CD14-positive monocyte (primary cell): ENCODE results near the gene ST3GAL5. TPM values are rescaled to one million over a fixed set of nuclear protein-coding genes. Genes with fewer than 3 reads are reported as not detected.

Experiments used
- DNase-seq, 3 donors: peaks; one replicate each; pipeline ENCODE4 v3.0.0-alpha.2; 2011 to 2022
- H2AFZ ChIP-seq: 2 replicates; pipeline ENCODE4 v1.6.0; 2012; ENCODE audit warnings: mild to moderate bottlenecking, low read depth, low read length, inconsistent platforms; ENCODE audit not compliant: insufficient read depth, poor library complexity, severe bottlenecking
- H3K27ac ChIP-seq, 2 donors: 1 replicate in 1 of 2; 2 replicates in 1 of 2; pipeline ENCODE4 v1.5.1; 2012 to 2013; ENCODE audit warnings: low read length in 2 of 2, control low read depth in 1 of 2, inconsistent platforms in 1 of 2, low read depth in 1 of 2, mild to moderate bottlenecking in 1 of 2
- H3K27me3 ChIP-seq, 2 donors: one replicate each; pipeline versions ENCODE4 v1.6.0 to v1.6.1; 2011 to 2013; ENCODE audit warnings: low read length in 2 of 2; ENCODE audit not compliant: control insufficient read depth in 2 of 2, insufficient read depth in 2 of 2
- H3K36me3 ChIP-seq, 2 donors: replicated peaks in 1 of 2; 1 replicate in 1 of 2; 2 replicates in 1 of 2; pipeline versions ENCODE4 v1.5.1 to v1.6.1; 2012 to 2013; ENCODE audit warnings: low read length in 2 of 2, control low read depth in 1 of 2, inconsistent platforms in 1 of 2, mild to moderate bottlenecking in 1 of 2; ENCODE audit not compliant: insufficient read depth in 2 of 2, control insufficient read depth in 1 of 2
- H3K4me1 ChIP-seq, 2 donors: 1 replicate in 1 of 2; 2 replicates in 1 of 2; pipeline versions ENCODE4 v1.5.1 to v1.6.1; 2012 to 2013; ENCODE audit warnings: low read length in 2 of 2, control low read depth in 1 of 2, inconsistent platforms in 1 of 2, mild to moderate bottlenecking in 1 of 2, moderate library complexity in 1 of 2; ENCODE audit not compliant: insufficient read depth in 2 of 2, control insufficient read depth in 1 of 2
- H3K4me2 ChIP-seq: replicated peaks from 2 replicates; pipeline ENCODE3; 2012; ENCODE audit warnings: low read length, moderate library complexity, mild to moderate bottlenecking; ENCODE audit not compliant: poor library complexity, severe bottlenecking; ENCODE audit errors: extremely low read depth
- H3K4me3 ChIP-seq, 3 experiments: fragments of 200-600 bp in 1 of 3; sonication (generic) in 1 of 3; replicated peaks in 1 of 3; 1 replicate in 2 of 3; 2 replicates in 1 of 3; pipeline ENCODE4 v1.5.1; 2011 to 2013; ENCODE audit warnings: low read length in 3 of 3, mild to moderate bottlenecking in 3 of 3, control low read depth in 2 of 3, low read depth in 2 of 3, inconsistent platforms in 1 of 3, moderate library complexity in 1 of 3
- H3K79me2 ChIP-seq: 2 replicates; pipeline ENCODE4 v1.6.0; 2012; ENCODE audit warnings: mild to moderate bottlenecking, control low read depth, inconsistent platforms, low read length, moderate library complexity; ENCODE audit not compliant: insufficient read depth
- H3K9ac ChIP-seq: 2 replicates; pipeline ENCODE4 v1.6.0; 2017; ENCODE audit warnings: low read length, mild to moderate bottlenecking; ENCODE audit not compliant: insufficient read depth, poor library complexity, severe bottlenecking
- H3K9me3 ChIP-seq, 2 donors: replicated peaks in 1 of 2; 1 replicate in 1 of 2; 2 replicates in 1 of 2; pipeline versions ENCODE4 v1.5.1 to v1.6.1; 2012 to 2013; ENCODE audit warnings: low read length in 2 of 2, control low read depth in 1 of 2; ENCODE audit not compliant: control insufficient read depth in 1 of 2, insufficient read depth in 1 of 2
- H4K20me1 ChIP-seq: 2 replicates; pipeline ENCODE4 v1.6.0; 2012; ENCODE audit warnings: mild to moderate bottlenecking, low read length, control low read depth, moderate library complexity; ENCODE audit not compliant: insufficient read depth
- H3K27ac Mint-ChIP-seq, 7 donors: one replicate each; pipeline ENCODE4 v1.8.0; 2020; ENCODE audit warnings: mild to moderate bottlenecking in 7 of 7, mixed read lengths in 7 of 7, moderate library complexity in 6 of 7, inconsistent platforms in 2 of 7
- H3K27me3 Mint-ChIP-seq, 3 donors: one replicate each; pipeline ENCODE4 v1.8.0; 2021 to 2022; ENCODE audit warnings: low read depth in 3 of 3, mild to moderate bottlenecking in 3 of 3, mixed read lengths in 3 of 3, moderate library complexity in 3 of 3, inconsistent platforms in 1 of 3
- H3K36me3 Mint-ChIP-seq, 2 donors: one replicate each; pipeline ENCODE4 v1.8.0; 2020; ENCODE audit warnings: mixed read lengths in 2 of 2, inconsistent platforms in 1 of 2, mild to moderate bottlenecking in 1 of 2
- H3K4me1 Mint-ChIP-seq: one replicate; pipeline ENCODE4 v1.8.0; 2020; ENCODE audit warnings: mild to moderate bottlenecking, mixed read lengths
- H3K4me3 Mint-ChIP-seq, 2 donors: one replicate each; pipeline ENCODE4 v1.8.0; 2020; ENCODE audit warnings: mild to moderate bottlenecking in 2 of 2, mixed read lengths in 2 of 2, moderate library complexity in 1 of 2
- H3K9me3 Mint-ChIP-seq, 7 donors: one replicate each; pipeline ENCODE4 v1.8.0; 2020 to 2022; ENCODE audit warnings: mixed read lengths in 7 of 7, mild to moderate bottlenecking in 6 of 7, moderate library complexity in 6 of 7, inconsistent platforms in 2 of 7
- CTCF ChIP-seq: fragments of 200-600 bp; IDR thresholded peaks from one replicate; pipeline ENCODE4 v1.8.0; 2022; ENCODE audit warnings: antibody characterized with exemption, mild to moderate bottlenecking
- WGBS: methylation state at CpG from one replicate; pipeline ENCODE4 v1.1.5; 2013; ENCODE audit warnings: missing lambda C conversion rate; ENCODE audit not compliant: insufficient coverage; 5-methylcytosine and 5-hydroxymethylcytosine counted together
- intact Hi-C, 2 donors: fragments of 100-400 bp; cut with micrococcal nuclease; formaldehyde crosslinking; loops; one replicate each; pipeline versions ENCODE4 v1.15.0 to v1.15.1; 2023
- polyA plus RNA-seq, 3 donors: library from polyadenylated mRNA; depleted of rRNA in 1 of 3; unstranded in 2 of 3; stranded (reverse) in 1 of 3; fragments of 300-500 nt in 2 of 3; fragments of >200 nt in 1 of 3; fragmentation: Illumina TruSeq in 2 of 3; gene quantifications; 1 replicate in 2 of 3; 2 replicates in 1 of 3; pipeline ENCODE4 v1.2.3, GENCODE V29; 2012 to 2021

Gene ST3GAL5
- polyA plus RNA-seq, 3 donors, result 14.0 to 51.2 (median 19.5) TPM

GRCh38 chr2:85900366-85900765, 11.6 kb upstream of the ST3GAL5 start:
- H3K9me3 Mint-ChIP-seq, result peaks cover 0 to 10% (median 3%) of the 10 kb centered on the region in 7 donors
- no CpG with 5 or more reads among the region's 2 CpGs for WGBS
- H3K27me3 ChIP-seq, result no peaks in the 10 kb centered on the region
- H2AFZ ChIP-seq, result no peak overlapping the region
- peaks cover 1 to 6% (median 5%) of the 10 kb centered on the region in 3 donors for H3K27me3 Mint-ChIP-seq
- no peak overlapping the region for H3K27ac ChIP-seq
- H3K36me3 ChIP-seq, result peaks cover 0 to 5% of the 10 kb centered on the region in 2 donors
- no peak overlapping the region for H3K4me3 ChIP-seq
- peak overlapping the region in 1 of 7 donors; percentile 35 for H3K27ac Mint-ChIP-seq
- H3K9me3 ChIP-seq, result peaks cover 0 to 5% of the 10 kb centered on the region in 2 donors
- H3K79me2 ChIP-seq, result no peaks in the 10 kb centered on the region
- H4K20me1 ChIP-seq, result no peaks in the 10 kb centered on the region
- intact Hi-C loops, result no loop called here
- peaks cover 6% of the 10 kb centered on the region for H3K4me1 Mint-ChIP-seq
- no peak overlapping the region for H3K4me3 Mint-ChIP-seq
- no peak overlapping the region for H3K4me2 ChIP-seq
- no peaks in the 10 kb centered on the region for H3K4me1 ChIP-seq
- no peak overlapping the region for H3K9ac ChIP-seq
- peaks cover 12 to 14% of the 10 kb centered on the region in 2 donors for H3K36me3 Mint-ChIP-seq
- no peak for TF ChIP-seq CTCF
- no peak for DNase-seq

- no peak overlapping the region for H3K27ac Mint-ChIP-seq
- intact Hi-C loops, result no loop called here
Measured at GRCh38 chr2:85899849-85900248, 11.1 kb upstream of the ST3GAL5 start.

More at GRCh38 chr2:85899849-85900248, 11.1 kb upstream of the ST3GAL5 start:
- no peak overlapping the region for H3K27ac ChIP-seq
- TF ChIP-seq CTCF, result no peak
- peaks cover 0 to 5% of the 10 kb centered on the region in 2 donors for H3K36me3 ChIP-seq
- no peaks in the 10 kb centered on the region for H3K79me2 ChIP-seq
- no peaks in the 10 kb centered on the region for H3K27me3 ChIP-seq
- no peaks in the 10 kb centered on the region for H4K20me1 ChIP-seq
- peaks cover 3 to 13% (median 7%) of the 10 kb centered on the region in 7 donors for H3K9me3 Mint-ChIP-seq
- no peak overlapping the region for H3K4me3 ChIP-seq
- peaks cover 1 to 6% (median 5%) of the 10 kb centered on the region in 3 donors for H3K27me3 Mint-ChIP-seq
- no peak overlapping the region for H2AFZ ChIP-seq
- H3K4me3 Mint-ChIP-seq, result no peak overlapping the region
- H3K9ac ChIP-seq, result no peak overlapping the region
- peaks cover 3% of the 10 kb centered on the region for H3K4me1 Mint-ChIP-seq
- H3K9me3 ChIP-seq, result peaks cover 0 to 10% of the 10 kb centered on the region in 2 donors
- no peak overlapping the region for H3K4me2 ChIP-seq
- H3K4me1 ChIP-seq, result no peaks in the 10 kb centered on the region
- DNase-seq, result no peak
- H3K36me3 Mint-ChIP-seq, result peaks cover 14 to 15% of the 10 kb centered on the region in 2 donors
- WGBS, result no CpG with 5 or more reads among the region's 1 CpG
